Measurements from ENCODE around the gene PPP1R3D. TPM values are rescaled to one million over a fixed set of nuclear protein-coding genes. Genes with fewer than 3 reads are reported as not detected.

PPP1R3D gene
- total and polyA plus RNA-seq, 2 of the 8 experiments (the other 6 are each of a cell fraction or from before 2014, with no cell fraction given) = 1.4 to 3.9 TPM

GRCh38 chr20:59911041-59911440 is 29.1 kb downstream of the PPP1R3D start:
- Histone ChIP-seq H2BK12ac (ENCODE audit: low read depth, low read length) (no peak overlapping the region), H2AFZ (ENCODE audit: low read length) (no peak overlapping the region), H2BK20ac (ENCODE audit: low read length) (no peak overlapping the region), H4K5ac (ENCODE audit: insufficient read length, low read depth, low read length) (no peak overlapping the region), H2BK120ac (replicated peaks; ENCODE audit: low read depth, low read length) (no peak overlapping the region), H3K14ac (ENCODE audit: insufficient read length) (no peak overlapping the region), H3K79me1 (ENCODE audit: low read depth, low read length) (no peaks in the 10 kb centered on the region), H3K4me3 (ENCODE audit: extremely low read depth in 1 of 4, insufficient read depth in 2 of 4, low read depth in 3 of 4, low read length in 4 of 4) (no peak overlapping the region), H3K23me2 (ENCODE audit: low read depth, low read length) (no peaks in the 10 kb centered on the region), H2BK5ac (ENCODE audit: low read depth, low read length) (no peak overlapping the region), H4K20me1 (replicated peaks in 1 of 2; ENCODE audit: control insufficient read depth in 1 of 2, insufficient read depth in 2 of 2, low read length in 2 of 2) (no peaks in the 10 kb centered on the region), H3K18ac (ENCODE audit: extremely low read depth, low read length) (no peak overlapping the region), H3K36me3 (ENCODE audit: control insufficient read depth in 2 of 4, insufficient read depth in 4 of 4, low read length in 3 of 4) (no peaks in the 10 kb centered on the region), H3K23ac (ENCODE audit: insufficient read length) (no peak overlapping the region), H3K9ac (replicated peaks in 1 of 4; ENCODE audit: extremely low read depth in 1 of 4, low read depth in 3 of 4, low read length in 3 of 4) (no peak overlapping the region), H3K4me2 (ENCODE audit: insufficient read depth in 1 of 2, low read depth in 2 of 2, low read length in 2 of 2) (no peak overlapping the region), H3K27me3 (replicated peaks in 1 of 4; ENCODE audit: control insufficient read depth in 3 of 4, extremely low read depth in 1 of 4, insufficient read depth in 3 of 4, low read length in 3 of 4) (no peaks in the 10 kb centered on the region; a peak in 1 of 7 replicates), H4K8ac (ENCODE audit: extremely low read depth, insufficient read depth, low read length) (no peak overlapping the region), H3K27ac (ENCODE audit: low read depth, low read length) (no peak overlapping the region), H2AK5ac (ENCODE audit: low read depth, low read length) (no peak overlapping the region), H3K56ac (replicated peaks; ENCODE audit: insufficient read length, low read depth, low read length) (no peak overlapping the region), H3K9me3 (ENCODE audit: insufficient read depth in 2 of 2, low read depth in 1 of 2, low read length in 1 of 2) (peaks cover 2 to 4% of the 10 kb centered on the region in 2 experiments; a peak in 3 of 4 replicates), H3K4me1 (replicated peaks in 1 of 4; ENCODE audit: control insufficient read depth in 3 of 4, insufficient read depth in 4 of 4, low read length in 3 of 4) (no peaks in the 10 kb centered on the region), H2BK15ac (ENCODE audit: low read length) (no peak overlapping the region), H4K91ac (replicated peaks; ENCODE audit: insufficient read length, low read length) (no peak overlapping the region), H3K4ac (replicated peaks; ENCODE audit: insufficient read length, low read depth, low read length) (no peak overlapping the region), H3K79me2 (ENCODE audit: control insufficient read depth in 1 of 2, insufficient read depth in 2 of 2, low read length in 2 of 2) (no peaks in the 10 kb centered on the region)
- no peak for FAIRE-seq
- ChIA-PET POLR2A (ENCODE audit: partially characterized antibody) (no interaction called here), CTCF (ENCODE audit: partially characterized antibody) (interaction anchor here (0.9 kb wide), 1 partner anchor 16 kb away, joined by 3 read pairs; no protein-coding TSS in a partner anchor)
- WGBS, 2 experiments (ENCODE audit: extremely low coverage in 1 of 2, insufficient coverage in 1 of 2, insufficient read length in 1 of 2, insufficient replicate concordance in 2 of 2, low coverage in 1 of 2, low lambda C conversion rate in 2 of 2, missing lambda C conversion rate in 1 of 2) = 86% methylated on average over 2 of the region's 2 CpGs; no CpG with 5 or more reads in 1 of the 2 experiments
- TF ChIP-seq SP4 (IDR thresholded peaks at IDR 0.05; ENCODE audit: low read length) = no peak
- TF ChIP-seq CEBPB (IDR thresholded peaks at IDR 0.05; ENCODE audit: low read depth, low read length) = no peak
- no peak for TF ChIP-seq CREB1 (IDR thresholded peaks at IDR 0.05)
- TF ChIP-seq SIN3A (conservative IDR thresholded peaks at IDR 0.05 in 1 of 2, IDR thresholded peaks at IDR 0.05 in 1 of 2; ENCODE audit: low read depth in 1 of 2, low read length in 2 of 2) = no peak
- TF ChIP-seq POU5F1 (IDR thresholded peaks at IDR 0.05; ENCODE audit: low read depth, low read length) = no peak
- TF ChIP-seq CHD2 (IDR thresholded peaks at IDR 0.05; ENCODE audit: low read length) = no peak
- DNase-seq (ENCODE audit: low read depth in 1 of 2, low spot score in 2 of 2) = no peak

All from H1 (cell line).